Measurements from ENCODE around the gene LALBA. TPM values are rescaled to one million over a fixed set of nuclear protein-coding genes. Genes with fewer than 3 reads are reported as not detected.

The LALBA gene
- total RNA-seq, 1 donor from 2014 or later = not detected

GRCh38 chr12:48601013-48601756 lies 31.3 kb upstream of the LALBA start:
- intact Hi-C loops (cut with micrococcal nuclease) = no loop called here
- TF ChIP-seq, protein P1, sequence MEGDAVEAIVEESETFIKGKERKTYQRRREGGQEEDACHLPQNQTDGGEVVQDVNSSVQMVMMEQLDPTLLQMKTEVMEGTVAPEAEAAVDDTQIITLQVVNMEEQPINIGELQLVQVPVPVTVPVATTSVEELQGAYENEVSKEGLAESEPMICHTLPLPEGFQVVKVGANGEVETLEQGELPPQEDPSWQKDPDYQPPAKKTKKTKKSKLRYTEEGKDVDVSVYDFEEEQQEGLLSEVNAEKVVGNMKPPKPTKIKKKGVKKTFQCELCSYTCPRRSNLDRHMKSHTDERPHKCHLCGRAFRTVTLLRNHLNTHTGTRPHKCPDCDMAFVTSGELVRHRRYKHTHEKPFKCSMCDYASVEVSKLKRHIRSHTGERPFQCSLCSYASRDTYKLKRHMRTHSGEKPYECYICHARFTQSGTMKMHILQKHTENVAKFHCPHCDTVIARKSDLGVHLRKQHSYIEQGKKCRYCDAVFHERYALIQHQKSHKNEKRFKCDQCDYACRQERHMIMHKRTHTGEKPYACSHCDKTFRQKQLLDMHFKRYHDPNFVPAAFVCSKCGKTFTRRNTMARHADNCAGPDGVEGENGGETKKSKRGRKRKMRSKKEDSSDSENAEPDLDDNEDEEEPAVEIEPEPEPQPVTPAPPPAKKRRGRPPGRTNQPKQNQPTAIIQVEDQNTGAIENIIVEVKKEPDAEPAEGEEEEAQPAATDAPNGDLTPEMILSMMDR (IDR thresholded peaks at IDR 0.05; ENCODE audit: borderline replicate concordance) = no peak
- no peaks in the 10 kb centered on the region for H3K4me1 ChIP-seq

DNA sequence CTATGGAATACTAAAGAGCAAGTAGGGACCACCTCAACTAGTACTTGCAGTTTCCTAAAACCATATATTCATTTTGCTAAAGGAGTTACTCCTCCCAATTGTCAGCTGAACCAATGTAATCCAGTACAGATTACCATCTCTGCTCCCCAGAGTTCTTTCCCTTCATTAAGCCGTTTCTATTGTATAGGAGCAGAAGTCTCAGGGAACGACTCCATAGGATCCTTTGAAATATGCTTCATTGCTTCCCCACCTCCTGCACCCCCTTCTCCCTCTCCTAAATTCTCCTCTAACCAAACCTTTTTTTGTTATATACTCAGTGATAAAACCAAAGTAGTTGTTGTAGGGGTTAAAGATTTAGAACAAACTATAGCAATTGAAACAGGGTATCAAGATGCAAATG lies 30.7 kb upstream of the LALBA start:
- no peaks in the 10 kb centered on the region for H3K36me3 ChIP-seq
- intact Hi-C loops (cut with micrococcal nuclease) = no loop called here
- H3K27ac ChIP-seq (replicated peaks) = no peak overlapping the region
- DNase-seq = no peak
- H3K9me3 ChIP-seq (replicated peaks) = peaks cover 53% of the 10 kb centered on the region
- H3K27me3 ChIP-seq (ENCODE audit: low read depth) = peaks cover 15% of the 10 kb centered on the region
- H3K4me3 ChIP-seq = no peak overlapping the region
- no peaks in the 10 kb centered on the region for H3K4me1 ChIP-seq
- TF ChIP-seq, protein P1 (IDR thresholded peaks at IDR 0.05; ENCODE audit: borderline replicate concordance) = no peak

More at GRCh38 chr12:48601013-48601756, 31.3 kb upstream of the LALBA start:
- no peak for DNase-seq
- H3K27me3 ChIP-seq (ENCODE audit: low read depth) = peaks cover 8% of the 10 kb centered on the region
- H3K36me3 ChIP-seq = no peaks in the 10 kb centered on the region
- H3K4me3 ChIP-seq = no peak overlapping the region
- H3K27ac ChIP-seq (replicated peaks) = no peak overlapping the region
- H3K9me3 ChIP-seq (replicated peaks) = peaks cover 57% of the 10 kb centered on the region

GRCh38 chr12:48592591-48593086 lies 22.8 kb upstream of the LALBA start:
- H3K36me3 ChIP-seq = no peaks in the 10 kb centered on the region
- DNase-seq = no peak
- TF ChIP-seq, protein P1 (IDR thresholded peaks at IDR 0.05; ENCODE audit: borderline replicate concordance) = no peak
- no peaks in the 10 kb centered on the region for H3K4me1 ChIP-seq
- peaks cover 14% of the 10 kb centered on the region for H3K9me3 ChIP-seq (replicated peaks)
- H3K4me3 ChIP-seq = no peak overlapping the region
- H3K27me3 ChIP-seq (ENCODE audit: low read depth) = peaks cover 30% of the 10 kb centered on the region
- no peak overlapping the region for H3K27ac ChIP-seq (replicated peaks)
- intact Hi-C loops (cut with micrococcal nuclease) = no loop called here

- Histone ChIP-seq H3K4me1 (no peaks in the 10 kb centered on the region), H3K27me3 (ENCODE audit: low read depth) (peaks cover 47% of the 10 kb centered on the region), H3K36me3 (no peaks in the 10 kb centered on the region), H3K27ac (replicated peaks) (no peak overlapping the region), H3K9me3 (replicated peaks) (no peaks in the 10 kb centered on the region), H3K4me3 (no peak overlapping the region)
- intact Hi-C loops (cut with micrococcal nuclease) = no loop called here
- TF ChIP-seq, protein P1 (IDR thresholded peaks at IDR 0.05; ENCODE audit: borderline replicate concordance) = no peak
- no peak for DNase-seq
Measured at GRCh38 chr12:48586361-48586760, 16.5 kb upstream of the LALBA start.

- TF ChIP-seq, protein P1 (IDR thresholded peaks at IDR 0.05; ENCODE audit: borderline replicate concordance) = no peak
- H3K4me1 ChIP-seq = no peaks in the 10 kb centered on the region
- H3K36me3 ChIP-seq = no peaks in the 10 kb centered on the region
- H3K27me3 ChIP-seq (ENCODE audit: low read depth) = peaks cover 47% of the 10 kb centered on the region
- no peak overlapping the region for H3K4me3 ChIP-seq
- no peak for DNase-seq
- intact Hi-C loops (cut with micrococcal nuclease) = no loop called here
- no peak overlapping the region for H3K27ac ChIP-seq (replicated peaks)
- H3K9me3 ChIP-seq (replicated peaks) = no peaks in the 10 kb centered on the region
Measured at GRCh38 chr12:48583728-48584127, 13.9 kb upstream of the LALBA start.
